PFSK-1 (cell line): ENCODE data around the gene MVK.

ENCODE experiments used
- FOXP2 ChIP-seq: optimal IDR thresholded peaks from 2 replicates; pipeline ENCODE3; 2011; ENCODE audit warnings: borderline replicate concordance, control low read depth, inconsistent platforms; ENCODE audit not compliant: insufficient read depth; ENCODE audit errors: extremely low read length, extremely low read depth
- POLR2AphosphoS5 ChIP-seq: IDR thresholded peaks from 2 replicates; pipeline ENCODE4 v1.6.1; 2012; ENCODE audit warnings: low read depth, mild to moderate bottlenecking, control low read depth, low read length, moderate library complexity
- SIN3A ChIP-seq: IDR thresholded peaks from 2 replicates; pipeline ENCODE4 v1.6.1; 2012; ENCODE audit warnings: mild to moderate bottlenecking, low read length, moderate library complexity, borderline replicate concordance; ENCODE audit not compliant: insufficient read depth
- TAF1 ChIP-seq: IDR thresholded peaks from 2 replicates; pipeline ENCODE4 v1.6.1; 2012; ENCODE audit warnings: low read length, control low read depth, borderline replicate concordance; ENCODE audit not compliant: insufficient read depth
- TF ChIP-seq, protein P1 (sequence below), 2 experiments: IDR thresholded peaks; 2 replicates each; pipeline versions ENCODE4 v1.6.1 to v1.8.0; 2011 to 2012; ENCODE audit warnings: low read depth in 2 of 2, low read length in 2 of 2, control low read depth in 1 of 2, inconsistent platforms in 1 of 2, mild to moderate bottlenecking in 1 of 2, moderate library complexity in 1 of 2; ENCODE audit not compliant: insufficient read depth in 1 of 2

DNA sequence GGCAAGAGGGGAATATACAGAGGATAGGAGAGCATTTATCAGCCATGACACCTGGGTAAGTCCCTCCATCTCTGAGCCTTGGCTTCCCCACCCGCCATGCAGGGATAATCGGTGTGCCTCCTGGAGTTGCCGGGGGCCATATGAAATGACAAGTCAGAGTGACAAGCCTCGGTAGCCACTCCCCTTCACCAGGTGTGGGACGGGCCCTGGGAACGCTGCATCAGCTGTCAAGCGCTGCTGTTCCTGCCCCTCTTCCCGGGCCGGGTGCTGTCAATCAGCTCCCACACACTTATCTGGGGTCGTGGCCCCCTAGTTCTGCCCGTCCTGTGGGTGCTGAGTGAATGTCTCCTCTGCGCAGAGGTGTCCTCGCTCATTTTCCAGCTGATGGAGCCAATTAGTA, 57.2 kb downstream of the MVK start:
- TF ChIP-seq, protein P1, sequence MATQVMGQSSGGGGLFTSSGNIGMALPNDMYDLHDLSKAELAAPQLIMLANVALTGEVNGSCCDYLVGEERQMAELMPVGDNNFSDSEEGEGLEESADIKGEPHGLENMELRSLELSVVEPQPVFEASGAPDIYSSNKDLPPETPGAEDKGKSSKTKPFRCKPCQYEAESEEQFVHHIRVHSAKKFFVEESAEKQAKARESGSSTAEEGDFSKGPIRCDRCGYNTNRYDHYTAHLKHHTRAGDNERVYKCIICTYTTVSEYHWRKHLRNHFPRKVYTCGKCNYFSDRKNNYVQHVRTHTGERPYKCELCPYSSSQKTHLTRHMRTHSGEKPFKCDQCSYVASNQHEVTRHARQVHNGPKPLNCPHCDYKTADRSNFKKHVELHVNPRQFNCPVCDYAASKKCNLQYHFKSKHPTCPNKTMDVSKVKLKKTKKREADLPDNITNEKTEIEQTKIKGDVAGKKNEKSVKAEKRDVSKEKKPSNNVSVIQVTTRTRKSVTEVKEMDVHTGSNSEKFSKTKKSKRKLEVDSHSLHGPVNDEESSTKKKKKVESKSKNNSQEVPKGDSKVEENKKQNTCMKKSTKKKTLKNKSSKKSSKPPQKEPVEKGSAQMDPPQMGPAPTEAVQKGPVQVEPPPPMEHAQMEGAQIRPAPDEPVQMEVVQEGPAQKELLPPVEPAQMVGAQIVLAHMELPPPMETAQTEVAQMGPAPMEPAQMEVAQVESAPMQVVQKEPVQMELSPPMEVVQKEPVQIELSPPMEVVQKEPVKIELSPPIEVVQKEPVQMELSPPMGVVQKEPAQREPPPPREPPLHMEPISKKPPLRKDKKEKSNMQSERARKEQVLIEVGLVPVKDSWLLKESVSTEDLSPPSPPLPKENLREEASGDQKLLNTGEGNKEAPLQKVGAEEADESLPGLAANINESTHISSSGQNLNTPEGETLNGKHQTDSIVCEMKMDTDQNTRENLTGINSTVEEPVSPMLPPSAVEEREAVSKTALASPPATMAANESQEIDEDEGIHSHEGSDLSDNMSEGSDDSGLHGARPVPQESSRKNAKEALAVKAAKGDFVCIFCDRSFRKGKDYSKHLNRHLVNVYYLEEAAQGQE (IDR thresholded peaks at IDR 0.05; ENCODE audit: insufficient read depth in 1 of 2, low read depth in 2 of 2, low read length in 2 of 2): no peak
- TF ChIP-seq POLR2AphosphoS5 (no peak), TAF1 (no peak), SIN3A (no peak), FOXP2 (no peak)
